HEK293 (cell line): ENCODE results near the gene SPTBN1.

Source experiments
- CTCF ChIA-PET: fragments of 350-600 bp; formaldehyde crosslinking; extraction: SDS; loops from one replicate; lab custom pipeline; 2021; ENCODE audit warnings: antibody characterized with exemption; lab: Yijun Ruan, JAX
- POLR2A ChIA-PET: fragments of 300-600 bp; formaldehyde crosslinking; extraction: SDS; loops from one replicate; lab custom pipeline; 2020; ENCODE audit warnings: antibody characterized with exemption, inconsistent platforms; lab: Yijun Ruan, JAX
- H3K27ac ChIP-seq: fragments of 200-500 bp; sonication (Bioruptor generic); 2 replicates; pipeline ENCODE4 v1.5.1; 2014; ENCODE audit warnings: low read depth, low read length, control low read depth, inconsistent platforms; ENCODE audit errors: extremely low read depth
- H3K36me3 ChIP-seq, 2 experiments: fragments of 200-500 bp in 1 of 2; sonication (Bioruptor generic) in 1 of 2; 1 replicate in 1 of 2; 2 replicates in 1 of 2; pipeline ENCODE4 v1.5.1; 2014 to 2017; ENCODE audit warnings: inconsistent platforms in 2 of 2, low read length in 2 of 2; ENCODE audit not compliant: control insufficient read depth in 2 of 2, insufficient read depth in 1 of 2
- H3K4me1 ChIP-seq: fragments of 200-500 bp; sonication (Bioruptor generic); 2 replicates; pipeline ENCODE4 v1.5.1; 2014; ENCODE audit warnings: mild to moderate bottlenecking, low read length, inconsistent platforms; ENCODE audit not compliant: control insufficient read depth, insufficient read depth
- H3K4me3 ChIP-seq: 2 replicates; pipeline ENCODE4 v1.5.1; 2011; ENCODE audit warnings: low read depth, mild to moderate bottlenecking, control low read depth, low read length, moderate library complexity
- H3K9me3 ChIP-seq: fragments of 200-500 bp; sonication (Bioruptor generic); 2 replicates; pipeline ENCODE4 v1.5.1; 2014; ENCODE audit warnings: low read depth, low read length, inconsistent platforms; ENCODE audit not compliant: control insufficient read depth, insufficient read depth
- CTCF ChIP-seq: fragments of 450-650 bp; formaldehyde crosslinking; IDR thresholded peaks from 2 replicates; pipeline ENCODE4 v1.5.1; 2016; ENCODE audit warnings: missing biosample characterization, missing genetic modification characterization
- GFI1B ChIP-seq: fragments of 450-650 bp; formaldehyde crosslinking; IDR thresholded peaks from 2 replicates; pipeline ENCODE4 v1.5.1; 2016; ENCODE audit warnings: missing biosample characterization, missing genetic modification characterization
- HOXA7 ChIP-seq: sonication (generic); formaldehyde crosslinking; IDR thresholded peaks from 2 replicates; pipeline ENCODE4 v1.8.1; 2022; ENCODE audit warnings: missing genetic modification reagents, borderline replicate concordance
- KLF17 ChIP-seq: fragments of 450-650 bp; formaldehyde crosslinking; IDR thresholded peaks from 2 replicates; pipeline ENCODE4 v1.5.1; 2016; ENCODE audit warnings: missing biosample characterization, missing genetic modification characterization
- PRDM4 ChIP-seq: fragments of 450-650 bp; formaldehyde crosslinking; IDR thresholded peaks from 2 replicates; pipeline ENCODE4 v1.5.1; 2017; ENCODE audit warnings: missing biosample characterization, missing genetic modification characterization
- ZNF133 ChIP-seq: fragments of 450-650 bp; formaldehyde crosslinking; IDR thresholded peaks from 2 replicates; pipeline ENCODE4 v1.5.1; 2016; ENCODE audit warnings: missing biosample characterization, missing genetic modification characterization
- ZNF155 ChIP-seq: fragments of 450-650 bp; formaldehyde crosslinking; IDR thresholded peaks from 2 replicates; pipeline ENCODE4 v1.5.1; 2016; ENCODE audit warnings: missing biosample characterization, missing genetic modification characterization
- ZNF16 ChIP-seq: fragments of 450-650 bp; formaldehyde crosslinking; IDR thresholded peaks from 2 replicates; pipeline ENCODE4 v1.5.1; 2016; ENCODE audit warnings: low read depth, missing biosample characterization, missing genetic modification characterization
- ZNF223 ChIP-seq: fragments of 450-650 bp; formaldehyde crosslinking; IDR thresholded peaks from 2 replicates; pipeline ENCODE4 v1.5.1; 2016; ENCODE audit warnings: missing biosample characterization, missing genetic modification characterization
- ZNF239 ChIP-seq: fragments of 450-650 bp; formaldehyde crosslinking; IDR thresholded peaks from 2 replicates; pipeline ENCODE4 v1.5.1; 2016; ENCODE audit warnings: missing biosample characterization, missing genetic modification characterization
- ZNF350 ChIP-seq: fragments of 450-650 bp; formaldehyde crosslinking; IDR thresholded peaks from 2 replicates; pipeline ENCODE4 v1.5.0; 2017; ENCODE audit warnings: missing biosample characterization, mild to moderate bottlenecking, missing genetic modification characterization
- ZNF398 ChIP-seq: fragments of 450-650 bp; formaldehyde crosslinking; IDR thresholded peaks from 2 replicates; pipeline ENCODE4 v1.5.1; 2017; ENCODE audit warnings: missing biosample characterization, missing genetic modification characterization
- ZNF433 ChIP-seq: fragments of 450-650 bp; formaldehyde crosslinking; IDR thresholded peaks from 2 replicates; pipeline ENCODE4 v1.5.1; 2016; ENCODE audit warnings: missing biosample characterization, missing genetic modification characterization, low read depth
- ZNF513 ChIP-seq: fragments of 450-650 bp; IDR thresholded peaks from 2 replicates; pipeline ENCODE4 v1.5.1; 2018; ENCODE audit warnings: missing biosample characterization, missing genetic modification characterization
- ZNF777 ChIP-seq: fragments of 450-650 bp; formaldehyde crosslinking; IDR thresholded peaks from 2 replicates; pipeline ENCODE4 v1.5.1; 2017; ENCODE audit warnings: missing biosample characterization, missing genetic modification characterization, borderline replicate concordance
- ZNF792 ChIP-seq: fragments of 450-650 bp; formaldehyde crosslinking; IDR thresholded peaks from 2 replicates; pipeline ENCODE4 v1.5.1; 2016; ENCODE audit warnings: missing biosample characterization, missing genetic modification characterization
- ZSCAN30 ChIP-seq: fragments of 450-650 bp; IDR thresholded peaks from 2 replicates; pipeline ENCODE4 v1.5.1; 2018; ENCODE audit warnings: missing biosample characterization, mild to moderate bottlenecking, missing genetic modification characterization, moderate library complexity
- ZSCAN5A ChIP-seq: fragments of 450-650 bp; formaldehyde crosslinking; IDR thresholded peaks from 2 replicates; pipeline ENCODE4 v1.5.1; 2016; ENCODE audit warnings: missing biosample characterization, missing genetic modification characterization

Gene SPTBN1

GRCh38 chr2:54602736-54603322 is 146.7 kb downstream of the SPTBN1 start:
- no peak overlapping the region for H3K4me3 ChIP-seq
- CTCF ChIA-PET, result interaction anchor here (1.1 kb wide), 1 partner anchor 81 kb away, joined by 7 read pairs; no protein-coding TSS in a partner anchor
- H3K27ac ChIP-seq, result no peak overlapping the region
- TF ChIP-seq HOXA7 (no peak), ZNF433 (tag by site-specific recombination) (no peak), ZNF133 (tag by site-specific recombination) (no peak), CTCF (tag by site-specific recombination) (no peak), ZNF223 (no peak)
- POLR2A ChIA-PET, result interaction anchor here (0.6 kb wide), 1 partner anchor 45 kb away, joined by 3 read pairs; no protein-coding TSS in a partner anchor
- H3K4me1 ChIP-seq, result no peaks in the 10 kb centered on the region
- peaks cover 0 to 19% of the 10 kb centered on the region in 2 experiments; a peak in 1 of 3 replicates for H3K36me3 ChIP-seq
- H3K9me3 ChIP-seq, result no peaks in the 10 kb centered on the region

- H3K4me3 ChIP-seq, result no peak overlapping the region
- no peaks in the 10 kb centered on the region for H3K4me1 ChIP-seq
- no peaks in the 10 kb centered on the region for H3K9me3 ChIP-seq
- ChIA-PET CTCF (interaction anchor here (1.1 kb wide), 1 partner anchor 81 kb away, joined by 7 read pairs; no protein-coding TSS in a partner anchor), POLR2A (interaction anchor here (0.6 kb wide), 1 partner anchor 45 kb away, joined by 3 read pairs; no protein-coding TSS in a partner anchor)
- no peak overlapping the region for H3K27ac ChIP-seq
- peaks cover 0 to 19% of the 10 kb centered on the region in 2 experiments; a peak in 1 of 3 replicates for H3K36me3 ChIP-seq
- TF ChIP-seq ZNF16 (tag by site-specific recombination) (no peak), ZNF398 (no peak), GFI1B (tag by site-specific recombination) (no peak), ZNF155 (tag by site-specific recombination) (no peak), ZSCAN30 (tag by site-specific recombination) (no peak), KLF17 (tag by site-specific recombination) (no peak), ZNF513 (tag by site-specific recombination) (no peak), ZNF239 (no peak), ZNF350 (tag by site-specific recombination) (no peak), ZNF777 (tag by site-specific recombination) (no peak), ZSCAN5A (tag by site-specific recombination) (no peak), ZNF792 (tag by site-specific recombination) (no peak), PRDM4 (no peak)
Measured at GRCh38 chr2:54603357-54603756, 147.2 kb downstream of the SPTBN1 start.
